ENCODE results near the gene CBS.
"Not testable (repeated sequence)": the region's sequence is repeated elsewhere in the genome, so short reads cannot be mapped to it uniquely, and the experiment has no call there.

The CBS gene

GRCh38 chr21:43069682-43070081 lies 6.0 kb downstream of the CBS start:
- in situ Hi-C loops (cut with MboI; ENCODE audit: low sequenced_read_pairs), result not testable (repeated sequence)

GRCh38 chr21:43068065-43068464 lies 7.6 kb downstream of the CBS start:
- in situ Hi-C loops (cut with MboI; ENCODE audit: low sequenced_read_pairs), result not testable (repeated sequence)

DNA sequence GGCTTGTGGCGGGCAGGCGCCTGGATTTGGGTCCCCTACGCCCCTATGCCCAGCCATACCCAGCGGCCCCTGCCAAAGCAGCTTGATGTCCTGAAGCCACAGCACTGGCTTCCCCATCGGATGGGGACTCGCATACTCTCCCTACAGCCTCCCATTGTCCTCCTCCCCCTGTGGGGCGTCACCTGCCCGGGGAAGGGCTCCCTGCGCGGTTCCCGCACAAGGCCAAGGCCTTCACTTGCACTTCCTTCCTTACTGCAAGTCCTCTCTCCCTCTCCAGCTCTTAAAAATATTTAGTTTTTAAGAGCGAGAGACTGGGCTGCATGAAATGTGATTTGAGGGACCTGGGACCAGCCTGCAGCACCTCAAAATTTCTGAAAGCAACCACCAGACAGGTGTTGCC lies 8.9 kb downstream of the CBS start:
- in situ Hi-C loops (cut with MboI; ENCODE audit: low sequenced_read_pairs), result not testable (repeated sequence)

DNA sequence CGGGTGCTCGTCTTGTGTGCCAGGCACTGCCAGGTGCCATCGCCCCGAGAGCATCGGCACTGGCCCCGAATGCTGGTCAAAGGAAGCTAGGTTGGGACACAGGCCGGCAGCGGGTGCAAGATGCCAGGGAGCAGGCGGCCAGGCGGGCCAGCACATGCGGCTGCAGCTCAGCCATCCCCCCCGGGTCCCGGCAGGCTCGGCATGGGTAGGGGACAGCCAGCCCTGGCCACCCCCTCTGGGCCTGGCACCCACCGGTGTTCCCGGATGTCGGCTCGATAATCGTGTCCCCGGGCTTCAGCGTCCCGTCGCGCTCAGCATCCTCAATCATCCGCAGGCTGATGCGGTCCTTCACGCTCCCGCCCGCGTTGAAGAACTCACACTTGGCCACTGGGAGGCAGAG lies 9.6 kb downstream of the CBS start:
- in situ Hi-C loops (cut with MboI; ENCODE audit: low sequenced_read_pairs), result not testable (repeated sequence)

GRCh38 chr21:43064265-43064917 lies 11.2 kb downstream of the CBS start:
- in situ Hi-C loops (cut with MboI; ENCODE audit: low sequenced_read_pairs), result not testable (repeated sequence)

- in situ Hi-C loops (cut with MboI; ENCODE audit: low sequenced_read_pairs), result not testable (repeated sequence)
These were observed 12.5 kb downstream of the CBS start for GRCh38 chr21:43062955-43063664.

GRCh38 chr21:43053112-43053511 lies 22.5 kb downstream of the CBS start:
- in situ Hi-C loops (cut with MboI; ENCODE audit: low sequenced_read_pairs), result not testable (repeated sequence)

GRCh38 chr21:43045876-43046821 lies 29.5 kb downstream of the CBS start:
- in situ Hi-C loops (cut with MboI; ENCODE audit: low sequenced_read_pairs), result not testable (repeated sequence)

DNA sequence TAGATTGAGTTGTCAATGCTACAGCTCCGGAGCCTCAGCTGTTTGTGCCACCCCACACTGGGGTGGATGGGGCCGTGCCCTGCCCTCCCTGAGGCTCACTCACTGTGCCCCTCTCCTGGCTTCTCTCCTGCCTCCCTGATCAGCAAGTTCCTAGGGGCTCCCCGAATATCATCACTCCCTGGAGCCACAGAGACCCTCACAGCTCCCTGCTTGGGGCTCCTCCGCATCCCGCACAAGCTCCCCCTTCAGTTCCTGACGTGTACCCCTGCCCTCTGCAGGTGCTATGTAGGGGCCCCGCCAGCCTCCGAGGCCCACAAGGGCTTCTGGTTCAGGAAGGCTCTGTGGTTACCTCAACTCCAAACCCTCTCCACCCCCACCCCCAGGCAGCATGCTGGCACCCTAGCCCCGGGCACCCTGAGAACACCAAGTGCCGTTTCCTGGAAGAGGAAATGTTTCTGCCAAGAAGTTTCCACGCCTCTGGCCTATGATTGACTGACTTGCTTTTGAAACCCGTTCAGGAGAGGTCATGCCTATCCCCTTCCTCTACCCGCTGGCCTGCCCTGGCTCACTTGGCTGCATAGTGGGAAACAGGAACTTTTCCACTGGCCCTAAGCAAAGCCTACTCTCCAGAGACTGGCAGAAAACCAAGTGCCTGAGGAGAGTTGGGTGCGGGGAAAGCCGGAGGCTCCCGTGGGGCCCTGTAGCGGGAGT lies 30.3 kb downstream of the CBS start:
- in situ Hi-C loops (cut with MboI; ENCODE audit: low sequenced_read_pairs), result not testable (repeated sequence)

DNA sequence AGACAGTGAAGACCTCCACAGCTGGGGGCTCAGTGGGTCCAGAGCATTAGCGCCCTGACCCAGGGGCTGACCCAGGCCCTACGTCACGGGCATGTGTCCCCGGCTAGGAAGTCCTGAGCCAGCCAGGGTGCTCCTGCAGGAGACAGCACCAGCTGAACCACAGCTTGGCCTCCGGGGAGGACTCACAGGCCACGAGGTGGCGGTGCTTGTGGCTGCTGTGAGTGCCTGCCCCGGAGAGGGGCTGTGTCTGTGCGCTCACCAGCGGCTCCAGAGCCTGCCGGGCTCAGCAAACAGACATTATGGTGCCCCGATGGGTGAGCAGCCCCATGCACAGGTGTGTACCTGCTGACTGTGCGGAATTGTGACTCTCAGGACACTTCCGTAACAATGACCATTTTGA lies 31.1 kb downstream of the CBS start:
- in situ Hi-C loops (cut with MboI; ENCODE audit: low sequenced_read_pairs), result not testable (repeated sequence)

- in situ Hi-C loops (cut with MboI; ENCODE audit: low sequenced_read_pairs), result not testable (repeated sequence)
These were observed 32.3 kb downstream of the CBS start for GRCh38 chr21:43043291-43043690.

- in situ Hi-C loops (cut with MboI; ENCODE audit: low sequenced_read_pairs), result not testable (repeated sequence)
These were observed 33.5 kb downstream of the CBS start for GRCh38 chr21:43042169-43042568.

- in situ Hi-C loops (cut with MboI; ENCODE audit: low sequenced_read_pairs), result not testable (repeated sequence)
These were observed 37.0 kb downstream of the CBS start for GRCh38 chr21:43038659-43039044.

DNA sequence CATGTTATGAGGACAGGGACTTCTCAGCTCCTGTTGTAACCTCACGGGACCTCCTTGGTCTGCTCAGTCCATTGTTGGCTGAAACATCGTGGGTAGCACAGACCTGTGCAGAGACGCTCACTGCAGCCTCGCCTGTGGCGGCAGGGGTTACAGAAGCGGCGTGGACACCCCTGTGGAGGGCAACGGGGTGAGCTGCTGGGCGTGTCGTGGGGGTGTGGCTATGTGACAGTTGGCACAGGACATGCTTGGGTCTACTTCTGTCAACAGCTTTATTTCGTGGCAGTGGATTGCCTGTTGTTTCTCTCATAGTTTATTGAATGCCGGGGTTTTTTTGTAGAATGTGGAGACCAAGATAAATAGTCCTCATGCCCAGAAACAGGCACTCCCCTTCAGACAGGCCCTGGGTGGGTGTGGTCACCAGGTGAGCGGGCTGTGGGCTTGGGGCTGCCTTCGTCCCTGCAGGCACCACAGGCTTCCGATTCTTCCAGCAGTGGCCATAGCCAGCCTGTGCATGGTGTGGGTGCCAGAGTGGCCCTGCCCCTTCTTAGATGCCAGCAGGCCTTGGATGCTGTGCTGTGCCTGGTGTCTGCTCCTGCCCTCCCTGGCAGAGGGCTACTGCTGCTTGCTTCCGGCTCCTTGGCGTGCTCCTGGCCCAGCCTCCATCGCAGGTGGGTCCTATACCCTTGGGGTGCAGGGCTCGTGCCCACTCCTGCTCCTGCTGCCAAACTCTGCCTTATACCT lies 37.5 kb downstream of the CBS start:
- in situ Hi-C loops (cut with MboI; ENCODE audit: low sequenced_read_pairs), result not testable (repeated sequence)

GRCh38 chr21:43036889-43037288 lies 38.7 kb downstream of the CBS start:
- in situ Hi-C loops (cut with MboI; ENCODE audit: low sequenced_read_pairs), result not testable (repeated sequence)

GRCh38 chr21:43034826-43035225 lies 40.8 kb downstream of the CBS start:
- in situ Hi-C loops (cut with MboI; ENCODE audit: low sequenced_read_pairs), result no loop called here

- in situ Hi-C loops (cut with MboI; ENCODE audit: low sequenced_read_pairs), result no loop called here
These were observed 41.5 kb downstream of the CBS start for GRCh38 chr21:43034101-43034500.

- in situ Hi-C loops (cut with MboI; ENCODE audit: low sequenced_read_pairs), result no loop called here
These were observed 44.5 kb downstream of the CBS start for GRCh38 chr21:43031121-43031619.

GRCh38 chr21:43029785-43030184 lies 45.9 kb downstream of the CBS start:
- in situ Hi-C loops (cut with MboI; ENCODE audit: low sequenced_read_pairs), result no loop called here
